NCI-H2196 (cell line): ENCODE data around the gene SLC16A4.

Source experiments
- DNase-seq: peaks from one replicate; lab custom pipeline; 2025; ENCODE audit not compliant: unreplicated experiment; lab: John Stamatoyannopoulos, UW

Gene SLC16A4

DNA sequence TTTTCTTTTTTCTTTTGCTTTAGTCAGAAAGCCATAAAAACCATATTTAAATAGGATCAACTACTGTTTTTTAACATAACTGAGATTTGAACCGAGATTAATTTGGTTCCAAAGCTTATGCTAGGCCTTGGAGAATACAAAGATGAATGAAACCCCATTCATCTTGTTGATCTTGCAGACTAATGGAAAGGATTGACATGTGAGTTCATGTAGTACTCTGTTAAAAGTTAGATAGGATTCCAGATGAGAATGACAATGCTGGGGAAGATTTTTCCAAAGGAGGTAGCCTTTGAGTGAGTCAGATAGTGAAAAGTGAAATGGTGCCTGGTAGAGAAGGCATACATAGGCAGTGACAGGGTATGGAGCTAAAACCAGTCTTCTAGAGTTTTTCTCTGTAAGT, 29.0 kb downstream of the SLC16A4 start:
- DNase-seq, result no peak

DNA sequence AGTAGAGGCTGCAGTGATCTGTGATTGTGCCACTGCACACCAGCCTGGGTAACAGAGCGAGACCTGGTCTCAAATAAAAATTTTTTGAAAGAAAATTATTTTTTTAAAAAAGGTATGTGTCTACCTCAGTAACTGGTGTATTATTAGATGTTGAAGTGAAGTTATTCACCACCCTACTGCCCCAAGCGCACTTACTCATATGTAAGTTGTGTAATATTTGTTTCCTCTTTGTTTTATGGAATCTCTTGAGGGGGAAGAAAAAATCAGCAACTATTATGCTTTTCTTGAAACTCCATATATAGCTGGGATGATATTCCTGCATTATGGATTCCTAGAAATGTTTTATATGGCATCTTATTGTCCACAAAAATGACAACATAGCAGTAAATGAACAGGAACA, 30.4 kb downstream of the SLC16A4 start:
- DNase-seq, result no peak

DNA sequence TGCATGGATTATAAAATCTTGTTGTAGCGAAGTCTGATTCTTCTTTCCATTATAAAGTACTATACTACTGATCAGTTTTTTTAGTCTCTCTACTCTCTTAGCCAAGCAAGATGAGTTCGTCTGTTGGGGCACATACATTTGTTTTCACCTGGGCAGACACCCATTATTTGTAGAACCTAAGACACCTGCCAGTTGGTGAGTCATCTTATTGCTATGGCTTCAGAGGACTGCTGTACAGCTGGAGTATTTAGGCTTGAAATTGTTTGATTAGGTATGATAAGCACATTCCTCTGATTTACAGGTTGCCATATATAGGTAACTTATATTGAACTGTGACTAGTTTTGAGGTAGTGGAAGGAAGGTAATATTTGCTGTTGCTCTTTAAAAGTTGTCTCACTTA, 34.4 kb downstream of the SLC16A4 start:
- peak; percentile 41 for DNase-seq

DNA sequence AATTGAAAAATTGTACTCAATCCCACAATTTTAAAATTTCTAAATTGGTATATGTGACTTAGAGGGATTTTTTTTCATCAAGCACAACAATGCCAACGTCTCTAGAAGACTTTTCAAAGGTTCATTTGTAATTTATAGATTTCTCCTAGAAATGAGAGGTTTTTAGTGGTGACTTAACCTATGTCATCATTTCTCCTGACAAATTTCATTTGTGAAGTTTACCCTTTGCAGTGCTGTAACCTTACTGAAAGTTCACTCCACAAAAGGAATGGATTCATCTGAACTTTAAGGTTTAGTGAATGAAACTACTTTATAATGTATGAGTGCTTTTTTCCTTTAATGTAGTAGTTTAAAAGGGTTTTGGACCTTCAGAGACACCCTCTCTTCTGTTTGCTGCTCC, 35.5 kb downstream of the SLC16A4 start:
- no peak for DNase-seq

DNA sequence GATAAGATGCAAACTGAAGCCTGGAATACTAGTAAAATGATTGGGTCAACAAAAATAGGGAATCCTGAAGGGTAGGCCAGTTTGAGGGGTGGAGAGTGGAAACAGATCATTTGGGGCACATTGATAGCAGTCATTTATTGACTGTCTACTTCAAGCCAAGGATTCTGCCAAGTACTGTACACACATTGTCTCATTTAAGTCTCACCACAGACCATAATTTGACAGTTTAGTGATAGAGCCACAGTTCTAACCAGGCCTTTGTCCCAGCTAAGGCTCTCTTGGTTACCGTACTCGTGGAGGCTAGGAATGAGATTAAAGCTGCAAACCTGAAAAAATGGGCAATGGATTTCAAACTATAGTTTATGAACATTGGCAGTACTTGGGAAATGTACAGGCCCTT, 40.5 kb downstream of the SLC16A4 start:
- no peak for DNase-seq

DNA sequence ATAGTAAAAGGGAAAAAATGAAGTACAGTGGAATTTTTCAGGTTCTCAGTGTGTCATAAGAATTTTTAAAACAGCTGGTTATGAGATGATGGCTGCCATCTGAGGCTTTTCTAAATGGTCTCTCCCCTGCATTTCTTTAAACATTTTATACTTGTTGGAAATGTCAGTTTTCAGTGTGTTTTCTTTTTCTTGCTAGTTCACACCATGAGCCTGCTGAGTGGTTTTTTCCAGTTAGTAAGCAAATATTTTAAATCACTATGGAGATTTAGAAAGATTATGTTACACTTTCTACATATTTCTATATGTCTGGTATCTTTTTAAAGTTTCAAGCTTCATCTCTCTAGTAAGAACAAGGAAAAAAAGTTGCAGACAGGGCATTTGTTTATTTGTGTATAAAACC, 42.1 kb downstream of the SLC16A4 start:
- DNase-seq, result no peak

DNA sequence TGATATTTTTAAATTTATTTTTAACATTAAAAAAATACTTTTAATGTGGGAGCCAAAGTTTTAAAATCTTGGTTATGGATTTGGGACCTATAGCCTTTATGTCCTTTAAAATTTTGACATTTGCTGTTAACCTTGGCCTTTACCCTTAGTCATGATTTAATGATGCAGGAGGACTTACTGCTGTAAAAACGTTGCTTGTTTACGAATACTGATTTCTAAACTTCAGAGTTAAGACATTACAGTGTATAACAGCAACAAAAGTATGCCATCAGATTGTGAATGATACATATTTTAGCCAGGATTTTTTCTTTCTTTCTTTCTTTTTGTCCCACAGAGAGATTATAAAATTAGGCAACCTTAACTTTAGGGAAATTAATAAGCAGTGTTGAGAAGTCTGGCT, 42.8 kb downstream of the SLC16A4 start:
- no peak for DNase-seq

DNA sequence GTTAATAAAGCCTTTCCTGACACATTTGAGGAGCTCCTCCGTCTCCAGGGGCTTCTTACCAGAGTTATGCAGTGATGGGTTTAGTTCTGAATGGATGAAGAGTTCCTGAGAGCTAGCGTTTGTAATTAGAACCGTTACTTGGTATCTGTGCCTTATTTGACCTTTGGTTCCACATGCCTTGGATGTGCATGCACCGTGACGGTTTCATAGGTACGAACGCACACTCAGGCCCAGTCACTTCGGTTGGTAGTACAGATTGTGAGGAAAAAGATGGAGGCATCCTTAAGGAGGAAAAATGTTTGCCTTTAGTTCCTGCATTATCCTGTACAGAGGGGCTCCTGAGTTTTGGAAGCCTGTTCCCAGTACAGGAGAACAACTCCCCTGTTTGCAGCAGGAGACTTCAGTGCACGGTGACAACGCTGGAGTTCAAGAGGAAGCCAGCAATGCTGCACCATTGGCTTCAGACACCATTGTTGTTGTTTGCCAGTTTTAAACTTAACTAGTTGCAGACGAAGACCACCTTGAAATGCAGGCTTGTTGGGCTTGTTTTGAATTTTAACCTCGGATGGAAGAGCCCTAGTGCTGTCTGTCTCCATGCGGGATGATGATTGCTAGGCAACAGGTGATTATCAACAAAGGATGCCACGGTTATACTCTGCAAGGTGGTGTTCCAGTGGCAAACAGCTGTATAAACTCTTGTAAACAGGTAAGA, 43.5 kb downstream of the SLC16A4 start:
- no peak for DNase-seq

DNA sequence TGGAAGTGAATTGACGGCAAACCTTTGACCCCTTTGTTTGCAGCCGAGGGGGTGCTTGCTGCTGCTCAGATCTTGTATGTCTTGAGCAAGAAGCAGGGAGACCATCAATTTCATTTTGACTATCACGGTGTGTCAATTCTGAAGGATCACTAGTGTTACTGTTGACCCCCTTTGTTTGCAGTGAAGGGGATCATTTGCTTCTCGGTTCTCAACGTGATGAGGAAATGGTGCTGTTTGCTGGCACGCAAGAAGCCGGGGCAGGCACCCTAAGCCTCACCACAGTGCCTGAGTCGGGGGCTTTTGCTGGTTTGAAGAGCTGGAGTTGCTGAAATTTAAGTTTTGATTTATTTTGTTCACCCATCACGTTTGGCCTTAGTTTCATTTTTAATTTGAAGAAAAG, 44.1 kb downstream of the SLC16A4 start:
- no peak for DNase-seq

DNA sequence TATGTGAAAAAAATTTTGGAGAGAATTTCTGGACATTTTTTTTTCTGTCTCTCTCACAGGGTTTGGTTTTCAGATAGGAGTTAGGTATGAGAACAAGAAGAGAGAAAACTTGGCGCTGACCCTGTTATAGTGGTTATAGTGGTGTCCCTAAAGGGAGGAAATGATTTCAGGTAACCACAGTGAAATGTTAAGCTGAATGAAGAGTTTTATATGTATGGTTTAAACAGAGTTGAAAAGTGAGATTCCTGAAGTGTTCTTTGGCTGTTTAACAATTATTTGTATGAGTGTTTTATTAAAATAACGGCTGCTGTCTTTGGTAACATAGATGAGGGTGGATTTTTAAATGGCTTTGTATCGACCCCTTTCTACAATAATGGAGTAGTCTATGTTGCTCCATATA, 45.3 kb downstream of the SLC16A4 start:
- no peak for DNase-seq

DNA sequence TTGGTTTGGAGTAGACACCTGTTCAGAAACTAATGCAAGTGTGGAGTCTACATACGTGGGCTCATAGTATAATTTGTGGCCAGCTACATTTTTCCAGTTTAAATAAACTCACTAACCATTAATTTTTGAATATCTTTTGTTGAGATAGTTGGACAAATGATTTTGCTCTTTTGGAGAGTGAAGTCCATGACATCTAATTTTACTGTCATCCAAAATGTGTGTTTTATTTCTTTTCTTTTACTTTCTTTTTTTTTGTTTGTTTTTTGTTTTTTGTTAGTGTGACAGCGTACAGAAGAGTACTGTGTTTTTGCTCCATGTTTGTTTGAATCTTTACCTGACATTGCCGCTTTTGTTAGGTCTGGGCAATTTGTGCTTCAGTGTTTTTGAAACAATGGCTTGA, 46.7 kb downstream of the SLC16A4 start:
- DNase-seq, result no peak

DNA sequence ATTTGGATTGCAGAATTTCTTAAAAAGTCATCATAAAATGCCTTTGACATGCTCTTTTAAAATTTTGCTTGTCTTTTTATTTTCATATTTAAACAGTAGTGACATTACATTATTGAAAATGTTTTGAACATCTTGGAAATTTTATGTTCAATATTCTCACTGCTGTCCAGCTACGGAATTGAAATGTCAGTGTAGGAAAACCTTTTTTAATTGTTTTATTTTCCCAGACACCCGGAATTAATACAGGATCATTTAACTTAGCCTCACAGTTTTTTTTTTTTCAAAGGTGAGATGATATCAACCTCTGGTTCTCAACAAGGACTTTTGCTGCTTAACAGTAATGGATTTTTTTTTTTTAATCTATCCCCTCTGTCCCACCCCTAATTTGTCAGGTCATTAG, 47.6 kb downstream of the SLC16A4 start:
- DNase-seq, result no peak

DNA sequence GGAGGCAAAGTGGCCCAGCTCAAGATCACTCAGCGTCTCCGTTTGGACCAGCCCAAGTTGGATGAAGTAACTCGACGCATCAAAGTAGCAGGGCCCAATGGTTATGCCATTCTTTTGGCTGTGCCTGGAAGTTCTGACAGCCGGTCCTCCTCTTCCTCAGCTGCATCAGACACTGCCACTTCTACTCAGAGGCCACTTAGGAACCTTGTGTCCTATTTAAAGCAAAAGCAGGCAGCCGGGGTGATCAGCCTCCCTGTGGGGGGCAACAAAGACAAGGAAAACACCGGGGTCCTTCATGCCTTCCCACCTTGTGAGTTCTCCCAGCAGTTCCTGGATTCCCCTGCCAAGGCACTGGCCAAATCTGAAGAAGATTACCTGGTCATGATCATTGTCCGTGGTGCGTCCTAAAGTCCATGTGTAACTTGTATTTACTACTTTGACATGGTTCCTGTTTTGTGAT, 48.9 kb downstream of the SLC16A4 start:
- no peak for DNase-seq

DNA sequence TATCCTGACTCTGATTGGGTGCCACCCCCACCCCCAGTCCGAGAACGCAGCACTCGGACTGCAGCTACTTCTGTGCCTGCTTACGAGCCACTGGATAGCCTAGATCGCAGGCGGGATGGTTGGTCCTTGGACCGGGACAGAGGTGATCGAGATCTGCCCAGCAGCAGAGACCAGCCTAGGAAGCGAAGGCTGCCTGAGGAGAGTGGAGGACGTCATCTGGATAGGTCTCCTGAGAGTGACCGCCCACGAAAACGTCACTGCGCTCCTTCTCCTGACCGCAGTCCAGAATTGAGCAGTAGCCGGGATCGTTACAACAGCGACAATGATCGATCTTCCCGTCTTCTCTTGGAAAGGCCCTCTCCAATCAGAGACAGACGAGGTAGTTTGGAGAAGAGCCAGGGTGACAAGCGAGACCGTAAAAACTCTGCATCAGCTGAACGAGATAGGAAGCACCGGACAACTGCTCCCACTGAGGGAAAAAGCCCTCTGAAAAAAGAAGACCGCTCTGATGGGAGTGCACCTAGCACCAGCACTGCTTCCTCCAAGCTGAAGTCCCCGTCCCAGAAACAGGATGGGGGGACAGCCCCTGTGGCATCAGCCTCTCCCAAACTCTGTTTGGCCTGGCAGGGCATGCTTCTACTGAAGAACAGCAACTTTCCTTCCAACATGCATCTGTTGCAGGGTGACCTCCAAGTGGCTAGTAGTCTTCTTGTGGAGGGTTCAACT, 49.5 kb downstream of the SLC16A4 start:
- no peak for DNase-seq

DNA sequence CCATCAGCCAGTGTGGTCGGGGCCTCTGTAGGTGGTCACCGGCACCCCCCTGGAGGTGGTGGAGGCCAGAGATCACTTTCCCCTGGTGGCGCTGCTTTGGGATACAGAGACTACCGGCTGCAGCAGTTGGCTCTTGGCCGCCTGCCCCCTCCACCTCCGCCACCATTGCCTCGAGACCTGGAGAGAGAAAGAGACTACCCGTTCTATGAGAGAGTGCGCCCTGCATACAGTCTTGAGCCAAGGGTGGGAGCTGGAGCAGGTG, 50.7 kb downstream of the SLC16A4 start:
- no peak for DNase-seq

DNA sequence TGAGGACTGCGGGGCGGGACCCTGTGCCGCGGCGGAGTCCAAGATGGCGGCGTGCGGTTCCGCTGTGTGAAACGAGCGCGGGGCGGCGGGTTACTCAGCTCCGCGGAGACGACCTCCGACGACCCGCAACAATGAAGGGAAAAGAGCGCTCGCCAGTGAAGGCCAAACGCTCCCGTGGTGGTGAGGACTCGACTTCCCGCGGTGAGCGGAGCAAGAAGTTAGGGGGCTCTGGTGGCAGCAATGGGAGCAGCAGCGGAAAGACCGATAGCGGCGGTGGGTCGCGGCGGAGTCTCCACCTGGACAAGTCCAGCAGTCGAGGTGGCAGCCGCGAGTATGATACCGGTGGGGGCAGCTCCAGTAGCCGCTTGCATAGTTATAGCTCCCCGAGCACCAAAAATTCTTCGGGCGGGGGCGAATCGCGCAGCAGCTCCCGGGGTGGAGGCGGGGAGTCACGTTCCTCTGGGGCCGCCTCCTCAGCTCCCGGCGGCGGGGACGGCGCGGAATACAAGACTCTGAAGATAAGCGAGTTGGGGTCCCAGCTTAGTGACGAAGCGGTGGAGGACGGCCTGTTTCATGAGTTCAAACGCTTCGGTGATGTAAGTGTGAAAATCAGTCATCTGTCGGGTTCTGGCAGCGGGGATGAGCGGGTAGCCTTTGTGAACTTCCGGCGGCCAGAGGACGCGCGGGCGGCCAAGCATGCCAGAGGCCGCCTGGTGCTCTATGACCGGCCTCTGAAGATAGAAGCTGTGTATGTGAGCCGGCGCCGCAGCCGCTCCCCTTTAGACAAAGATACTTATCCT, 51.2 kb downstream of the SLC16A4 start:
- peak; percentile 51 for DNase-seq

DNA sequence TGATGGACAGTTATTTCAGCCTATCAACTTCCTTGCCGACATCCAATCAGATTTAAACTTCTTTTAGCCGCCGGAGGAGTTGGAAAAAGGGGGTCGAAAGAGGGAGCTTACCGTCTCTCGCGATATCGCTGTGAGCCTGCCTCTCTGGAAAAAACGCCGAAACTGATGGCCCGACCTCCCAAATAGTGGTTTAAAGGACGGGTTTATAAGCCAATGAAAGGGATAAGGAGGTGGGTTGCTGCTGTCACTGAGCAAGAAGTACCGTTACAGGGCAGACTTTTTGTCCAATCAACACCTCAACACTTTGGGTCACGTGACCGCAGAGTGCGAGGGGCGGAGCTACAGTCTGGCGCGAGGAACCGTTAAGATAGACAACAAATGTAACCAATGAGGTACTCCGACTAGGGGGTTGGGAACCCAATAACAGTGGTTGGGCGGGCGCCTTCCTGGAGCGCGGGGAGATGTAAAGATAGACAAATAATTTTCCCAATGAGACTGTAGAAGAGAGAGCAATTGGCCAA, 51.9 kb downstream of the SLC16A4 start, which contains the start of gene RBM15:
Gene RBM15 (plus strand): TSS at position 492 of the 521 bp plus-strand sequence. CDS start 29 bp downstream, at position 521.
- peak; percentile 100 for DNase-seq

DNA sequence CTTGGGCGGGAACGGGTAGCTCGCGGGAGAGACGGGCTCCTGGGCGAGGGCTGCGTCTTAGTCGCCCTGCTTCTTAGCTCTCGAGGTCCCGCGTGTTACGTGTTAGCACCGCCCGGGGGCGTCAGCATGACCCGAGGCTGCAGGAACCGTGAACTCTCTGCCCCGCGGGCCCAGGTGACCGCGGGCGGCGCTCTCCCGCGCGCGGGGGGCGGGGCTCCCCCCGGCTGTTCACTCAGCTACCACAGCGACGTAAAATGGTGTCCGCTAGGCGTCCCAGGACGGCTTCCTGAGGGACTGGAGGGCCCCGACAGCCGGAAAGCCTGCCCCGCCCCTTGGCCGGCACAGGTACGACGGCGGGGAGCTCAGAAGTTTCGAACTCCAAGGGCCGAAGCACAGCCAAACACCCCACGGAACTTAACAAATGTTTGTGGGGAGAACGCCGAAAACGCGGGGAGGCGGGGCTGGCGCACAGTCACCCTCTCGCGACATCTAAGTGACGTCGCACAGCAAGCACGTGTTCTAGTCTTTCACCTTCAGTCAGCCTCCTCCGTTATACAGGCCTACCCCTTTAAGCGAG, 52.4 kb downstream of the SLC16A4 start:
- DNase-seq, result peak; percentile 95

DNA sequence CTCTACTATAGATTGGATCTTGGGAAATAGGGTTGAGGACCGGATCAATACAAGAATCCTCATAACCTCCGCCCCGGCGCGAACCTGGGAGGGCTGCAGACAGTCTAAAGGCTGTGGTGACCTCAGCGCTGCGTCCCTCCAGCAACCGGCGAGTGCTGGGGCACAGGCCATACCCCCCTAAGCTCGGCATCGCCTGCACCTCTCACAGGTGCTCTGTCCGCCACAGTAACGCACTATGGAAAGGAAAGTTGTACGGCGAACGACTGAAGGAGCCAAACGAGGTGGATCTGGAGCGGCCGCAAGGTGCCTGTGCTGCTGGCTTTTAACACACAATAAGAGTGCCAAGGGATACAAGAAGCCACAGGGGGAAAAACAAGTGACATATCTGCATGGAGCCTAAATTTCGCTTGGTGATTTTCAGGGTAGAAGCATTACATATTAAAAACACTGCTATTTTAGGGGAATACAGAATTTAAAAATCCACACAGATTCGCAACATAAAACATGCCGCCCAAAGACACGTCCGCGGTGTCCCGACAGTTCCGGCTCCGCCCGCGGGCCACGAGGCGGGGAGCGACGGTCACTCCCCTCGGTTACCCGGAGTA, 53.0 kb downstream of the SLC16A4 start:
- DNase-seq, result no peak

DNA sequence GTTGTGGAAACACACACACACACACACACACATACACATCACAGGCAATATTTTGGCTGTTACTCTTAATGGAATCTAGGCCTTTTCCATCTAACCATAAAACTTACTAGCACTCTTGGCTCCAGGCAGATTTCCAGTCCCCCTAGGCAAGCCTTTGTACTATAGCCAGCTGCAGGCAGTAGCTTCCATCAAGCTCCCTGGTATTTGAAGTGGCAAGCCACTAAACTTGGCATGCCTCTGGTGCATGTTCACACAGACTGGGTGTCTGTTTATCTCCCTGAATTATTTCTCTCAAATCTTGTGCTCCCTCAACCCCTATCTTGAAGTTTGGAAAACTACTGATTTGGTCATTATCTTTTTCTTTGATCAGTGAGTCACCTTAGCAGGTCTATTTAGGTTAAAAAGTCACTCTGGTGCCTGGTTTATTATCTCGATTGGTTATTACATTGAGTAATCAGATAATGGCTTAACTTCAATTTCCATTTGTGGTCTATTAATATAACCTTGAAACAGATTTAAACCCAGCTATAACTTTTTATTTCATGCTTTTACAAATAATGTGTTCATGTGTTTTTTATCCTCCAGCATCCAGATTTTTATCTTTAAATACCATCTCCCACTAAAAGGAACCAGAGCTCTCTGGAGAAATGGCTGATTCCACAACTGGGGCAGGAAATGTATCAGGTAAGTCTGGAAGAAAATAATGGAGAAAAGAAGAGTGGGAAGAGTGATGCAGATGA, 54.4 kb downstream of the SLC16A4 start:
- peak; percentile 53 for DNase-seq
